Stimulated activated memory B cell treated with anti-CD40 and anti-IgM and Interleukin-4, amounts not matched to agents 10 μg/mL and 1 μg/mL and 100 μg/mL, for 72 hours (primary cell): ENCODE results near the gene DYNLT4.
"Not testable (repeated sequence)": the region's sequence is repeated elsewhere in the genome, so short reads cannot be mapped to it uniquely, and the experiment has no call there.

Source experiments
- ATAC-seq: fragments of 150-1000 bp; cut with Tn5 transposase; 2 replicates; pipeline ENCODE4 v1.10.0; 2021
- H3K27ac Mint-ChIP-seq: one replicate; pipeline ENCODE4 v1.8.0; 2022; ENCODE audit warnings: mild to moderate bottlenecking, mixed read lengths
- H3K27me3 Mint-ChIP-seq: one replicate; pipeline ENCODE4 v1.8.0; 2022; ENCODE audit warnings: mixed read lengths
- H3K36me3 Mint-ChIP-seq: one replicate; pipeline ENCODE4 v1.8.0; 2022; ENCODE audit warnings: mixed read lengths
- H3K4me1 Mint-ChIP-seq: one replicate; pipeline ENCODE4 v1.8.0; 2022; ENCODE audit warnings: mixed read lengths
- H3K4me3 Mint-ChIP-seq: one replicate; pipeline ENCODE4 v1.8.0; 2022; ENCODE audit warnings: mild to moderate bottlenecking, moderate library complexity, mixed read lengths
- H3K9me3 Mint-ChIP-seq: one replicate; pipeline ENCODE4 v1.8.0; 2022; ENCODE audit warnings: mixed read lengths

The DYNLT4 gene, protein sequence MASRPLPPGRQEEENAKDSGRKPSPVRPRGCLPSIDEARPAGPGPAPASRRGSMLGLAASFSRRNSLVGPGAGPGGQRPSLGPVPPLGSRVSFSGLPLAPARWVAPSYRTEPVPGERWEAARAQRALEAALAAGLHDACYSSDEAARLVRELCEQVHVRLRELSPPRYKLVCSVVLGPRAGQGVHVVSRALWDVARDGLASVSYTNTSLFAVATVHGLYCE

DNA sequence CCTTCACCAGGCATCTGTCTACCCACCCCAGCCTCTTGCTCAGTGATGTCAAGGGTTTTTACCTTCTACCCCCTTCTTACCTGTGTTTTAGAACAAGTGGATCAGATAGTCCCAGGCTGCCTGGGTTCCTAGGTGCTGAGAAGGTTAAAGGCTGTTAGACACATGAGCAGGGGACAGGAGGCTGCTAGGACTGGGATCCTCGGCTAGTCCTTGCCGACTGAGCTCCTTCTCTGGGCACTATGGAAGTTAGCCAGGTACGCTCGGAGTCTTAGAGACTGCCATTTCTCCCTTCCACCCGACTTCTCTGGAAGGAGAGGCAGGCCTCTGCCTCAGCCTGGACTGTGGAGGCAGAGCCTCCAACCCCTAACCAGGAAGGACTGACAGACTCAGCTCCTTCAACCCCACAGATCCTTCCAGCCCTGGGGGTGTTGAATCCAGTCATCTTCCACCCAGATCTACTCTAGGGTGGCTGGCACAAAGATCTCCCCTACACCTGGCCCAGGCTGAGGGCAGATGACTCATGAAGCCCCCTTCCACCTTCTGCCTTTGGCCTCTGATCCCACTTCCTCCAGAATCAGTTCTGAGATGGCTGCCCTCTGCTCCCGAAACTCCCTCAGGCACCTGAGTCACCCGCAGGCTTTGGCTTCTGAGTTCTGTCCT, at the start of gene DYNLT4:
Gene DYNLT4, minus strand, starts transcription at position 648 of the 660 bp plus-strand sequence. CDS start 683 bp downstream, outside the sequence.
- ATAC-seq: no peak
- Mint-ChIP-seq H3K27me3 (no peaks in the 10 kb centered on the region), H3K36me3 (peaks cover 43% of the 10 kb centered on the region), H3K4me1 (peaks cover 80% of the 10 kb centered on the region), H3K4me3 (peak within 1 kb of the TSS; percentile 45), H3K27ac (peak within 1 kb of the TSS; percentile 96), H3K9me3 (no peaks in the 10 kb centered on the region)

DNA sequence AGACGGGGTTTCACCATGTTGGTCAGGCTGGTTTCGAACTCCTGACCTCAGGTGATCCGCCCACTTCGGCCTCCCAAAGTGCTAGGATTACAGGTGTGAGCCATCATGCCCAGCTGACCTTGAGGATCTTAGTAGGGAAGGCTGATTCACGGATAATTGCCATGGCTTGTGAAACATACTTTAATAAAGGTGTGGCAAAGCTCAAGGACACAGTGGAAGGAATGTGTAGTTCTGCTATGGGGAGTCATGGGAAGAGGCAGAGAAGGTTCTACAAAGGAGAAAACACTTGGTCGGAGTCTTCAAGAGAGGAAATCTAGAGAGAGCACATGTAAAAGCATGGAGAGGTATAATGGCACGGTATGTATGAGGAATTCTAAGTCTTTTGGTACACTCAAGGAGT, 48.6 kb upstream of the DYNLT4 start:
- peaks cover 49% of the 10 kb centered on the region for H3K36me3 Mint-ChIP-seq
- no peaks in the 10 kb centered on the region for H3K27me3 Mint-ChIP-seq
- no peak overlapping the region for H3K4me3 Mint-ChIP-seq
- H3K9me3 Mint-ChIP-seq: no peaks in the 10 kb centered on the region
- peaks cover 16% of the 10 kb centered on the region for H3K4me1 Mint-ChIP-seq
- ATAC-seq: no peak
- H3K27ac Mint-ChIP-seq: no peak overlapping the region

DNA sequence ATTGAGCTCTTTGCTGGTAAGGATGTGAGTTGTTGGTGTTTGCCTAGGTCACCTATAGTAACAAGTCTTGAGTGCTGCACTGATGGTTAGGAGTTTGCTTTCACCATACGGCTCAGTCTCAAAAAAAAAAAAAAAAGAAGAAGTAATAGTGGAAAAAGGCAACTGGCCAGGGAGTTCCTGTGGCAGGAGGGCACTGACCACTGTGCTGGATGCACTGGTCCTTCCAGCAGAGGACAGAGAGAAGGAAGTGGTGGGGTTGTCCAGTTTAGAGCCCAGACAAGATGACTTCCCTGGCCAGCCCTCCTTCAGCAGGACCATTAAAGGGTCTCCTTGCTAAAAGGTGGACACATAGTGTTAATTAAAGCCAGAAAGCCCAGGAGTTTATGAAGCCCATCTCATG, 47.8 kb upstream of the DYNLT4 start:
- no peaks in the 10 kb centered on the region for H3K9me3 Mint-ChIP-seq
- H3K4me3 Mint-ChIP-seq: no peak overlapping the region
- no peak overlapping the region for H3K27ac Mint-ChIP-seq
- no peaks in the 10 kb centered on the region for H3K27me3 Mint-ChIP-seq
- no peak for ATAC-seq
- peaks cover 8% of the 10 kb centered on the region for H3K4me1 Mint-ChIP-seq
- H3K36me3 Mint-ChIP-seq: peaks cover 54% of the 10 kb centered on the region

DNA sequence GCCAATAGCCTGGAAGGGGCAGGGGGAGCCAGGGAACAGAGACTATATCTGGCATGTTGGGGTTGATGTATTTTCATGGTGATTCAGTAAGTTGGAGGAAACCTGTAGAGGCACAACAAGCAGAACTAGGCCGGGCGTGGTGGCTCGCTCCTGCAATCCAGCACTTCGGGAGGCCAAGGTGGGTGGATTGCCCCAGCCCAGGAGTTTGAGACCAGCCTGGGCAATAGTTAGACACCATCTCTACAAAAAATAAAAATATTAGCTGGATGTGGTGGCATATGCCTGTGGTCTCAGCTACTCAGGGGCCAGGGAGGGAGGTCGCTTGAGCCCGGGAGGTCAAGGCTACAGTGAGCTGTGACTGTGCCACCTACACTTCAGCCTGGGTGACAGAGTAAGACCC, 46.0 kb upstream of the DYNLT4 start:
- H3K4me3 Mint-ChIP-seq: no peak overlapping the region
- no peak for ATAC-seq
- H3K27me3 Mint-ChIP-seq: no peaks in the 10 kb centered on the region
- no peak overlapping the region for H3K27ac Mint-ChIP-seq
- H3K36me3 Mint-ChIP-seq: peaks cover 59% of the 10 kb centered on the region
- no peaks in the 10 kb centered on the region for H3K9me3 Mint-ChIP-seq
- peaks cover 7% of the 10 kb centered on the region for H3K4me1 Mint-ChIP-seq

DNA sequence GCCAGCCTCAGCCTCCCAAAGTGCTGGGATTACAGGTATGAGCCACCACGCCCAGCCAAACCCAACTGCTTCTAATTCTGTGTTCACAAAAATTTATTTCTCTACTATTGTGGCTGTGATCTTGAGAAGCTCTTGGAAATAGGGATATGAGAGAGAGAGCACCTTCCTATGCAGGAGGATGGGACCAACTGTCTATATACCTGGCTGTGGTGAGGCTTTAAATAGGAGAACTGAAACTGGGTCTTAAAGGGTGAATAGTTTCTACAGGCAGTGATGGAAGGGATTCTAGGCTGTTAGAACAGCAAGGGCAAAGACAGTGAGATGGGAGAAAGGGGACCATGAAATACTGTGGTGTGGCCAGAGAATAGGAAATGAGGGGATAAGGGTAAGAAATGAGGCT, 44.2 kb upstream of the DYNLT4 start:
- H3K27me3 Mint-ChIP-seq: no peaks in the 10 kb centered on the region
- peaks cover 7% of the 10 kb centered on the region for H3K4me1 Mint-ChIP-seq
- H3K4me3 Mint-ChIP-seq: no peak overlapping the region
- H3K9me3 Mint-ChIP-seq: no peaks in the 10 kb centered on the region
- no peak overlapping the region for H3K27ac Mint-ChIP-seq
- peak; percentile 74 for ATAC-seq
- peaks cover 57% of the 10 kb centered on the region for H3K36me3 Mint-ChIP-seq

DNA sequence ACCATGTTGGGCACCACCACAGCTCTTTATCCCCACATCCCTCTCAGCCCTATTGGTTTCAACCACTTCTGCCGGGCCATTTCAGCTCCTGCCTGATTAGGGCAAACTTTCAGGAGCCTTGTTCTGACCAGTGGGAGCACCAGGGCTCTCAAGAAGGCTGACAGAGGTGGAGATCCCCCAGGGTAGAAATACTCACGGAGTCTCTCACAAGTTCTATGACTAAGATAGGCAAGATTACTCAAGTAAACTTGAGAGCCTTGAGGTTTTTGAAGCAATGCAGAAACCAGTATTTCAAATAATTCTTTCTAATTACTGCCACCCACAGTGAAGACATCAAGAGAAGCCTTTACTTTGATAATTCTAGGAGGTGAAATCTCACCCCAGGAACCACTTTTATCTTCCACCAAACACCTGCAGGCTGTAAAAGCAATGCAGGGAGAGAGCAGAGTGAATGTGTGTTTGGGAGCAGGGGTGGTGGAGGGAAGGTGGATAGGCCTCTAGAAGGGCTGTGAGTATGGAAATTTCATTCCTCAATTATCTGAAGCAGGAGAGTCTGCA, 42.5 kb upstream of the DYNLT4 start:
- Mint-ChIP-seq H3K4me1 (peaks cover 7% of the 10 kb centered on the region), H3K36me3 (peaks cover 41% of the 10 kb centered on the region), H3K9me3 (no peaks in the 10 kb centered on the region), H3K27me3 (no peaks in the 10 kb centered on the region), H3K27ac (no peak overlapping the region), H3K4me3 (no peak overlapping the region)
- no peak for ATAC-seq

DNA sequence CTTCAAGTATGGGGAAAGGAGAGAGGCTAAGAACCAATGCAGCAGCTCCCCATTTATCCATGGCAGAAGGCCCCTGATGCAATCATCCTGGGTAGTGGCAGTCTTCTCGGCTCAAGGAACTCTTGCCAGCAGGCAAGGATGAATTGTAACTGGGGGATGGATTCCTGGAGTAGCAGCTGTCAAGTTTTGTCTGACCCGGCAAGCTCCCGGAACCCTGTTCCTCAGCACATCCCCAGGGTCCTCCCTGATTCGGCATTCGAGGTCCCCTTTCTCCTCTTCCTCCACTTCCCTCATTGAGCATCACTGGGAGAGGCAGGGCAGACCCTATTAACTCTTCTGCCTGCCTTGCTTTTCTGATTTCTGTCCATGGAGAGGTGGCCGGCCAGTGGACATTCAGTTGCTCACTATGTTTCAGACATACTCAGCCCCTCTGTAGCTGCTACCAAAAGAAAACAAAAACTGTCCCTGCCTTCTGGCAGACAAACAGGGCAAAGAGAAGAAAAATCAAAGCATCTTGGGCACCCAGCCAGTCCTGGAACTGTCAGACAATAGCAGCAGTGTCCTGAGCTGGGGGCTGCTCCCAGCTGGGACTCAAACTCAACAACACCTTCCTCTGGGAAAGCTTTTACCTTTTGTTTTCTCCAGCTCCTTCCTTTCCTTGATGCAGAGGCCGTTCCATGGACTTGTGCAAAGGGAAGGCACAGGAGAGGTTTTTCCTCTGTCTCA, 41.5 kb upstream of the DYNLT4 start:
- H3K4me3 Mint-ChIP-seq: no peak overlapping the region
- H3K27ac Mint-ChIP-seq: no peak overlapping the region
- no peaks in the 10 kb centered on the region for H3K9me3 Mint-ChIP-seq
- no peak for ATAC-seq
- H3K36me3 Mint-ChIP-seq: peaks cover 32% of the 10 kb centered on the region
- H3K4me1 Mint-ChIP-seq: peaks cover 7% of the 10 kb centered on the region
- no peaks in the 10 kb centered on the region for H3K27me3 Mint-ChIP-seq

DNA sequence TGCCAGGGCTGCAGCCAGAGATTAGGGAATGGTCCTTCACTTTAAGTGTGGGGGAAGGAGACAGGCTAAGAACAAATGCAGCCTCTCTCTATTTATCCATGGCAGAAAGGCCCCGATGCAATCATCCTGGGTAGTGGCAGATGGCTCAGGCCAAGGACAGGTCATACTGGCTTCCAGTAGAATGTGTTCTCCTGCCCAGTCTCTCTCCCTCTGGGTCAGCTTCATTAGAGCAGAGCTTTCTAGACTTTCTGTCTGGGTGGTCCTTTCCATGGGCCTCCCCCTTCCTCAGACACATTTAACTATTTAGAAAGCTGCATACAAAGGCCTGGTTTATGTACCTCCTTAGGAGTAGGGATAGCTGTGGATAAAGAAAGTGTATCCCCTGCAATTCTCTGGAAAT, 40.7 kb upstream of the DYNLT4 start:
- H3K27ac Mint-ChIP-seq: no peak overlapping the region
- no peaks in the 10 kb centered on the region for H3K27me3 Mint-ChIP-seq
- peaks cover 24% of the 10 kb centered on the region for H3K36me3 Mint-ChIP-seq
- no peak overlapping the region for H3K4me3 Mint-ChIP-seq
- H3K9me3 Mint-ChIP-seq: no peaks in the 10 kb centered on the region
- ATAC-seq: no peak
- peaks cover 7% of the 10 kb centered on the region for H3K4me1 Mint-ChIP-seq

DNA sequence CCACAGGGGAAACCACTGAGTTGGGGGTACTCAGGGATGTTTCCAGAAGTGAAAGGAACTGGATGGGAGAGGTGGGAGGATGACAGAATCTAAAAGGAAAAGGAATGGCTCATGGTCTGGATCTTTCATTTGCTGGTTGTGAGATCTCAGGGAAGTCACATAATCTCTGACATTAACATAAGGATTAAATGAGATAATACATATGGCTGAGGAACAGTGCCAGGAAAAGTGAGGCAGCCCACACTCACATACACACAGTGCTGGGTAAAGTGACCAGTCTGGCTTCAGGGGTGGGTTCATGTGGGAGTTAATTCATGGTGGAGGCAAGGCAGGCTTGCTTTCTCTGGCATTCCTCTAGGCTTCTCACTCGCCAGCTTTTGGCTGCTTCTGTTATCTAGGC, 39.8 kb upstream of the DYNLT4 start:
- no peak overlapping the region for H3K27ac Mint-ChIP-seq
- peaks cover 8% of the 10 kb centered on the region for H3K27me3 Mint-ChIP-seq

DNA sequence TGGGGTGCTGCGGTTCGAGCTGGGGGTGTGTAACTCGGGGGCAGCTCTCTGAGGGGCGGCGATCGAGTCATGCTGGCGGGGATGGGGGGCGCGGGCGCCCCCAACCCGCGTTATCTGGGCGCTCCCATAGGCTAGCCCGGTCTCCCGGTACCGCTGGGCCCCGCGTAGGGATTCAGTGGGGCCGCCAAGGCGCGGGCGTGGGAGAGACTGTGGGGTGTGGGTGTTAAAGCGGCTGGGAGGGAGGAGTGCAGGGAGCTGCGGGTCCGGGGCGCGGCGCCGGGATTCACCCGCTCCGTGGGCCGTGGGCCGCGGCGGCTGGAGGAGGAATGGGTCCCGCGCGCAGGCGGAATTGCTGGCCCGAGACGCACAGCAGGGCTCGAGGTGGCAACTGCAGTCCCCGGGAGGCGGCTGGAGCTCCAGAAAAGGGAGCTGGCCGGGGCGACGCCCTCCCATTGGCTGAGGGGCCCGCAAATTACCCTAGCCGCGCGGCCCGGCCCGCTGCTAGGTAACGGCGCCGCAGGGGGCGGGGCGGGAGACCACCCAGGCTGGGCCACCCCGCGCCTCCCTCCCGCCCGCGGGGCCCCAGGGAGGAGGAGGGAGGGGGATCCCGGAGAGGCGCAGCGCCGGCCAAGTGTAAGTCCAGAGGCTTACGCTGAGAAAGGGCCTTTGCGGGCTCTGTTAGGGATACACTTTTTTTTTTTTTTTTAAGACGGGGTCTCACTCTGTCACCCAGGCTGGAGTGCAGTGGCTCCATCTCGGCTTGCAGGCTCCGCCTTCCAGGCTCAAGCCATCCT, 35.9 kb upstream of the DYNLT4 start, which contains the start of gene PTCH2:
Gene PTCH2, minus strand, starts transcription at position 392 of the 794 bp plus-strand sequence. Its CDS starts 321 bp downstream, at position 71.
- Mint-ChIP-seq H3K36me3 (peaks cover 9% of the 10 kb centered on the region), H3K4me1 (peaks cover 6% of the 10 kb centered on the region), H3K9me3 (no peaks in the 10 kb centered on the region), H3K27me3 (peaks cover 33% of the 10 kb centered on the region), H3K4me3 (peak within 1 kb of the TSS; percentile 63), H3K27ac (no peak within 1 kb of the TSS)
- peak; percentile 64 for ATAC-seq

More for the DNA sequence above, 39.8 kb upstream of the DYNLT4 start:
- Mint-ChIP-seq H3K9me3 (no peaks in the 10 kb centered on the region), H3K4me3 (no peak overlapping the region), H3K4me1 (peaks cover 13% of the 10 kb centered on the region), H3K36me3 (peaks cover 18% of the 10 kb centered on the region)
- no peak for ATAC-seq

DNA sequence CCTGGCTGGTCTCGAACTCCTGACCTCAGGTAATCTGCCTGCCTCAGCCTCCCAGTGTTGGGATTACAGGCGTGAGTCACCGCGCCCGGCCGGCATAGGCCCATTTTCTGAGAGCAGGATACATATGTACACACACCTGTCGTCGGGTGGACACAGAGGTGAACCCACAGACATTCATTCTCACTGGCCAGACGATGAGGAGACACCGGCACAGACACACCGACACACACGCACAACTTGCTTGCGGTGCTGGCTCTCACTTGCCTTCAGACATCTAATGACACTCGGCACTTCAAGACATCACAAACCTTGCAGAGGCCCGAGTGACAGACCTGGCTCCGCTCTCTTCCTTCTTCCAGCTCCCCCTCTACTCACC, 35.3 kb upstream of the DYNLT4 start:
- Mint-ChIP-seq H3K4me3 (peak overlapping the region; percentile 63), H3K27ac (no peak overlapping the region), H3K9me3 (no peaks in the 10 kb centered on the region), H3K27me3 (peaks cover 33% of the 10 kb centered on the region), H3K36me3 (peaks cover 9% of the 10 kb centered on the region), H3K4me1 (peaks cover 6% of the 10 kb centered on the region)
- ATAC-seq: peak; percentile 12

DNA sequence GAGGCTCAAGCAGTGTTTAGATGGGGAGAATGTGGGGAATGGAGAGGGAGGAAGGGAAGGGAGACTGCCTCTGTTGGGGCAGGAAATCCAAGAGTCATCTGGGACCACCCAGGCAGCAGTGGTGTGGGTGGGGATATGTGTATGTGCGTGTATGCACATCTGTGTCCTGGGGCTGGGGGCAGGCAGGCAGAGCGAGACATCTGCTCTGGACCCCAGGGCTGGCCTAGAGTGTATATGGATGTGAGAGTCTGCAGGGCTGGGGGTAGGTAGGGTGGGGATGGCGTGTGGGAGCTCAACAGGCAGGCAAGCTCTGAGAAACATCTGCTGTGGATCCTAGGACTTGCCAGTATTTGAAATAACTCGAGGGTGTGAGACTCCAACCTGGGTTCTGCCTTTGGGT, 32.4 kb upstream of the DYNLT4 start:
- no peak for ATAC-seq
- Mint-ChIP-seq H3K9me3 (no peaks in the 10 kb centered on the region), H3K4me1 (peaks cover 17% of the 10 kb centered on the region), H3K27ac (no peak overlapping the region), H3K4me3 (no peak overlapping the region), H3K27me3 (peaks cover 33% of the 10 kb centered on the region), H3K36me3 (no peaks in the 10 kb centered on the region)

DNA sequence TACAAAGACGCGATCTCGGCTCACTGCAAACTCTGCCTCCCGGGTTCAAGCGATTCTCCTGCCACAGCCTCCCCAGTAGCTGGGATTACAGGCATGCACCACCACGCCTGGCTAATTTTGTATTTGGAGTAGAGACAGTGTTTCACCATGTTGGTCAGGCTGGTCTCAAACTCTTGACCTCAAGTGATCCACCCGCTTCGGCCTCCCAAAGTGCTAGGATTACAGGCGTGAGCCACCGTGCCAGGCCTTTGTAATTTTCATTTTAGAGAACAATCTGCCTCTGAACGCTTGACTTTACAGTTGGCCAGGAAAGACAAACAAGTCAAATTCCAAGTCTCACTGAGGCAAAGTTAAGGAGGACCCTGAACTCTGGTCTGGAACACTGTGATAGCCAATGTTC, 31.1 kb upstream of the DYNLT4 start:
- H3K4me3 Mint-ChIP-seq, ATAC-seq, H3K9me3 Mint-ChIP-seq, H3K27ac Mint-ChIP-seq, H3K36me3 Mint-ChIP-seq: not testable (repeated sequence)
- Mint-ChIP-seq H3K27me3 (peaks cover 33% of the 10 kb centered on the region), H3K4me1 (peaks cover 24% of the 10 kb centered on the region)

DNA sequence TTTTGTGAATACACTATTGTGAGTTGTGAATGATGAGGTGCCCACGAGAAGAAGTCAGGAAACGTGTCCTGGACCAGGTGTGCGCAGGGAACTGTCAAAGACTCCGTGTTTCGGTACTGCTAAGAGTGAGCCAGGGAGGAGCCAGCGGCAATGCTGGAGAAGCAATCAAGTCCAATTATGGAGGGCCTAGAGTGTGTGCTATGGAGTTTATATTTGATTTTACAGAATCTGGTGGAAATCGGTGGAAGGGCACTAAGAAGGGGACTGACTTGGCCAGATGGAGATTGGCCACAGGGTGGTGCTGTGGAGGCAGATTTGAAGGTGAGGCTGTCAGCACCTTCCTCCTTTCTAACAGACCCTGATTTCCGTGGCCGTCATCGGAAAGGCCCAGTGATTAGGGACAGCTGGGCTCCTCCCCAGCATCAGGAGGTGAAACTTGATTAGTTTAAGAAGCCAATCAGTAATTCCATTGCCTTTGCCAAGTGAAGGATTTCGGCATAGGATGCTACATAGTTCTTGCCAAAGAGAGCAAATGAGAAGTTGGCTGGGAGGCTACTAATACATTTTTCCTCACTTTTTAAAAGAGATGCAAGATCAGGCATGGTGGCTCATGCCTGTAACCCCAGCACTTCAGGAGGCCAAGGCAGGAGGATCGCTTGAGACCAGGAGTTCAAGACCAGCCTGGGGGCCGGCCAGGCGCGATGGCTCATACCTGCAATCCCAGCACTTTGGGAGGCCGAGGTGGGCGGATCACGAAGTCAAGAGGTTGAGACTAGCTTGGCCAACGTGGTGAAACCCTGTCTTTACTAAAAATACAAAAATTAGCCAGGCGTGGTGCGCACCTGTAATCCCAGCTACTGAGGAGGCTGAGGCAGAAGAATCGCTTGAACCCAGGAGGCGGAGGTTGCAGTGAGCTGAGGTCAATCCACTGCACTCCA, 28.9 kb upstream of the DYNLT4 start:
- no peaks in the 10 kb centered on the region for H3K9me3 Mint-ChIP-seq
- no peak overlapping the region for H3K4me3 Mint-ChIP-seq
- peaks cover 18% of the 10 kb centered on the region for H3K4me1 Mint-ChIP-seq
- peak overlapping the region; percentile 12 for H3K27ac Mint-ChIP-seq
- peak; percentile 94 for ATAC-seq
- no peaks in the 10 kb centered on the region for H3K36me3 Mint-ChIP-seq
- H3K27me3 Mint-ChIP-seq: peaks cover 15% of the 10 kb centered on the region
